HG03575 (cell line): ENCODE results near the gene CELSR1.

ENCODE experiments used
- ATAC-seq: cut with Tn5 transposase; IDR thresholded peaks from one replicate; pipeline ENCODE4 v1.9.1; 2021; ENCODE audit not compliant: unreplicated experiment, insufficient number of reproducible peaks, low FRiP score; ENCODE audit errors: extremely low read depth

The CELSR1 gene

GRCh38 chr22:46379066-46379930 is 158.1 kb downstream of the CELSR1 start:
- no peak for ATAC-seq

DNA sequence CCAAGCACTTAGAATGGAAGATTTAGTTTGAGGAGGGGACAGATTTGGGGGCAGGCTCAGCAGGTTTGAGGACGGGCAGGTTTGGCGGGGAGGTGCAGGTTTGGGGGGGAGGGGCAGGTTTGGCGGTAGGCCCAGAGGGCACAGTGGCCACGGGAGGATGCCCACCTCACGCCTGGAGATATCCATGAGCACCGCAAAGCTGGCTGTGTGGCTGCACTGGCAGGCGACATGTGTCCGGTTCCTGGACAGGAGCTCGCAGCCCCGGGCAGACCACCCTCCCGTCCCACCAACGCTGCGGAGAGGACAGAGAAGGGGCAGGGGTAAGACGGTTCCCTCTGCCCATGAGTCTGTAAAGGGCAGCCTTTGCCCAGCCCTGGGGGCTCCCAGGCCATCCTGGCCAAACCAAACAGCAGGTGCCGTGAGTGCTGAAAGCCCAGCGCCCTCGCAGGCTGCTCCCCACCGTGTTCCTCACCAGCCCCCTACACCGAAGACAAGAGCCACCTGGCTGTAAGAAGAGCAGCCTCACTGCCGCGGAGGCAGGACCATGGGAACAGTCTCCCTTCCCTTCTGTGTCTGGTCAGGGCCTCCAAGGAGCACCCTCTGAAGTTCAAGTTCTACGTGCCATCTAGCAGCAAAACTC is 158.9 kb downstream of the CELSR1 start:
- ATAC-seq = no peak

GRCh38 chr22:46377525-46378425 is 159.6 kb downstream of the CELSR1 start:
- ATAC-seq = no peak

GRCh38 chr22:46376908-46377524 is 160.4 kb downstream of the CELSR1 start:
- ATAC-seq = no peak

DNA sequence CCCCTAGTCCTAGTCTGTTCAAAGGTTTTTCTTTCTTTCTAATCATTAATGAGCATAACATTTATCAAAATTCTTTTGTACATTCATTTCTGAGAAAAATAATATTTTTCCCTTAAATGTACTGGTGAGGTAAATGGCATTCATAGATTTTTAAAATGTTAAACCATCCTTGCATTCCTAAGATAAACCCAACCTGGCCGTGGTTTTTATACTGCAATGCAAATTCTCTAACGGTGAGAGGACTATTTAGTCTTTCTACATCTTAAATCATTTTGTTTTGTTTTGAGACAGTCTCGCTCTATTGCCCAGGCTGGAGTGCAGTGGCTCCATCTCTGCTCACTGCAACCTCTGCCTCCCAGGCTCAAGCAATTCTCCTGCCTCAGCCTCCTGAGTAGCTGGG is 161.3 kb downstream of the CELSR1 start:
- ATAC-seq = no peak

GRCh38 chr22:46374663-46375474 is 162.6 kb downstream of the CELSR1 start:
- ATAC-seq = no peak

- no peak for ATAC-seq
Observed at GRCh38 chr22:46373921-46374662, 163.3 kb downstream of the CELSR1 start.

GRCh38 chr22:46373159-46373558 is 164.3 kb downstream of the CELSR1 start:
- no peak for ATAC-seq

GRCh38 chr22:46372686-46373085 is 164.7 kb downstream of the CELSR1 start:
- no peak for ATAC-seq

GRCh38 chr22:46371623-46372226 is 165.7 kb downstream of the CELSR1 start:
- ATAC-seq = no peak

GRCh38 chr22:46370584-46371291 is 166.7 kb downstream of the CELSR1 start:
- ATAC-seq = no peak

- no peak for ATAC-seq
Observed at GRCh38 chr22:46369716-46370583, 167.5 kb downstream of the CELSR1 start.

- ATAC-seq = no peak
Observed at GRCh38 chr22:46368871-46369715, 168.3 kb downstream of the CELSR1 start.

GRCh38 chr22:46368422-46368821 is 169.0 kb downstream of the CELSR1 start:
- no peak for ATAC-seq

- ATAC-seq = no peak
Observed at GRCh38 chr22:46367707-46368191, 169.7 kb downstream of the CELSR1 start.
